IMR-90 (cell line): ENCODE results near the gene VPS8. TPM values are rescaled to one million over a fixed set of nuclear protein-coding genes. Genes with fewer than 3 reads are reported as not detected.

Experiments
- ATAC-seq: fragments of 200-7000 bp; cut with Tn5 transposase; 2 replicates; pipeline ENCODE4 v1.9.1; 2020; ENCODE audit warnings: low read depth, mild to moderate bottlenecking, moderate library complexity
- BruUV-seq: library from RNA; stranded (reverse); fragments of 400-500 nt; replicated peaks from 2 replicates; lab custom pipeline; 2021; lab: Mats Ljungman, UMichigan
- CTCF ChIA-PET: fragments of 300-600 bp; formaldehyde crosslinking; extraction: SDS; loops from one replicate; lab custom pipeline; 2021; ENCODE audit warnings: antibody characterized with exemption; lab: Yijun Ruan, JAX
- POLR2A ChIA-PET: fragments of 300-600 bp; sonication (Branson Sonifier 250); formaldehyde crosslinking; loops from one replicate; lab custom pipeline; 2022; ENCODE audit warnings: antibody characterized with exemption; ENCODE audit not compliant: unreplicated experiment; lab: Charles Lee
- DNase-seq: peaks from one replicate; pipeline ENCODE4 v3.0.0; 2013
- H2AFZ ChIP-seq: replicated peaks from 2 replicates; pipeline ENCODE3; 2013; ENCODE audit warnings: low read length, mild to moderate bottlenecking; ENCODE audit not compliant: poor library complexity
- H2AK5ac ChIP-seq: 2 replicates; pipeline ENCODE4 v1.6.1; 2013; ENCODE audit warnings: low read depth, low read length, inconsistent platforms
- H2AK9ac ChIP-seq: replicated peaks from 2 replicates; pipeline ENCODE3; 2013; ENCODE audit warnings: mild to moderate bottlenecking, low read depth, low read length, moderate library complexity; ENCODE audit not compliant: poor library complexity
- H2BK120ac ChIP-seq: 2 replicates; pipeline ENCODE4 v1.6.1; 2013; ENCODE audit warnings: low read depth, low read length, inconsistent platforms
- H2BK15ac ChIP-seq: 3 replicates; pipeline ENCODE4 v1.6.1; 2013; ENCODE audit warnings: low read depth, low read length, inconsistent platforms
- H2BK20ac ChIP-seq: 2 replicates; pipeline ENCODE4 v1.6.1; 2013; ENCODE audit warnings: low read depth, mild to moderate bottlenecking, inconsistent platforms, low read length, moderate library complexity
- H2BK5ac ChIP-seq: 2 replicates; pipeline ENCODE4 v1.6.1; 2013; ENCODE audit warnings: mild to moderate bottlenecking, low read depth, low read length, inconsistent platforms; ENCODE audit not compliant: poor library complexity, severe bottlenecking
- H3K14ac ChIP-seq: replicated peaks from 2 replicates; pipeline ENCODE4 v1.6.1; 2013; ENCODE audit warnings: low read depth, low read length, inconsistent platforms
- H3K18ac ChIP-seq: 2 replicates; pipeline ENCODE4 v1.6.1; 2013; ENCODE audit warnings: low read depth, low read length, control low read depth
- H3K23ac ChIP-seq: 2 replicates; pipeline ENCODE4 v1.6.1; 2013; ENCODE audit warnings: low read depth, low read length, inconsistent platforms
- H3K27ac ChIP-seq: 2 replicates; pipeline ENCODE4 v1.5.1; 2013; ENCODE audit warnings: mild to moderate bottlenecking, control low read depth, low read length; ENCODE audit not compliant: insufficient read depth
- H3K27me3 ChIP-seq: 2 replicates; pipeline ENCODE4 v1.6.1; 2013; ENCODE audit warnings: low read length; ENCODE audit not compliant: control insufficient read depth, insufficient read depth
- H3K36me3 ChIP-seq: 2 replicates; pipeline ENCODE4 v1.6.1; 2013; ENCODE audit warnings: low read length, mixed read lengths; ENCODE audit not compliant: control insufficient read depth, insufficient read depth
- H3K4ac ChIP-seq: 2 replicates; pipeline ENCODE4 v1.6.1; 2013; ENCODE audit warnings: low read depth, low read length, inconsistent platforms
- H3K4me1 ChIP-seq: 2 replicates; pipeline ENCODE4 v1.6.1; 2013; ENCODE audit warnings: low read length, mixed read lengths; ENCODE audit not compliant: control insufficient read depth, insufficient read depth
- H3K4me2 ChIP-seq: 2 replicates; pipeline ENCODE4 v1.6.1; 2013; ENCODE audit warnings: low read depth, mild to moderate bottlenecking, control low read depth, low read length, moderate library complexity
- H3K4me3 ChIP-seq: 2 replicates; pipeline ENCODE4 v1.5.1; 2013; ENCODE audit warnings: low read depth, mild to moderate bottlenecking, control low read depth, low read length, moderate library complexity; ENCODE audit not compliant: insufficient read depth
- H3K56ac ChIP-seq: 2 replicates; pipeline ENCODE4 v1.6.1; 2013; ENCODE audit warnings: low read length, inconsistent platforms; ENCODE audit not compliant: insufficient read depth; ENCODE audit errors: extremely low read depth
- H3K79me1 ChIP-seq, 2 experiments: 2 replicates each; pipeline ENCODE4 v1.6.1; 2013; ENCODE audit warnings: low read length in 2 of 2, inconsistent platforms in 1 of 2, low read depth in 1 of 2
- H3K9ac ChIP-seq: 2 replicates; pipeline ENCODE4 v1.6.1; 2013; ENCODE audit warnings: low read depth, low read length, control low read depth
- H3K9me1 ChIP-seq: 2 replicates; pipeline ENCODE4 v1.6.1; 2013; ENCODE audit warnings: low read length, inconsistent platforms; ENCODE audit not compliant: insufficient read depth
- H3K9me3 ChIP-seq: 2 replicates; pipeline ENCODE4 v1.6.1; 2013; ENCODE audit warnings: low read length; ENCODE audit not compliant: control insufficient read depth, insufficient read depth
- H4K20me1 ChIP-seq: 2 replicates; pipeline ENCODE4 v1.6.1; 2013; ENCODE audit warnings: low read length, inconsistent platforms; ENCODE audit not compliant: insufficient read depth
- H4K5ac ChIP-seq: 2 replicates; pipeline ENCODE4 v1.6.1; 2013; ENCODE audit warnings: mild to moderate bottlenecking, low read depth, low read length, control low read depth
- H4K8ac ChIP-seq, 2 experiments: 2 replicates each; pipeline ENCODE4 v1.6.1; 2013; ENCODE audit warnings: low read depth in 2 of 2, low read length in 2 of 2, control low read depth in 1 of 2, inconsistent platforms in 1 of 2
- H4K91ac ChIP-seq: 2 replicates; pipeline ENCODE4 v1.6.1; 2013; ENCODE audit warnings: low read depth, low read length, inconsistent platforms; ENCODE audit not compliant: insufficient read depth
- ELK1 ChIP-seq: fragments of 150-350 bp; IDR thresholded peaks from 2 replicates; pipeline ENCODE4 v1.6.1; 2016; ENCODE audit warnings: low read depth, mild to moderate bottlenecking, low read length, moderate library complexity, borderline replicate concordance
- NFE2L2 ChIP-seq: fragments of 150-350 bp; IDR thresholded peaks from 2 replicates; pipeline ENCODE4 v1.6.1; 2016; ENCODE audit warnings: low read depth, mild to moderate bottlenecking, low read length
- WGBS, 2 experiments: methylation state at CpG; one replicate each; pipeline versions ENCODE4 v1.1.5 to v1.1.7; 2013; ENCODE audit warnings: missing lambda C conversion rate in 2 of 2; ENCODE audit not compliant: insufficient read length in 1 of 2; ENCODE audit errors: extremely low coverage in 2 of 2; 5-methylcytosine and 5-hydroxymethylcytosine counted together
- dilution Hi-C: fragments of 300-500 bp; cut with HindIII; formaldehyde crosslinking; loops from one replicate; pipeline ENCODE4 v1.14.3; 2018; ENCODE audit warnings: low sequenced_read_pairs; ENCODE audit not compliant: unreplicated experiment
- in situ Hi-C: fragments of 300-500 bp; cut with MboI; formaldehyde crosslinking; loops from 3 replicates; pipeline ENCODE4 v1.14.3; 2019; ENCODE audit warnings: low sequenced_read_pairs, inconsistent platforms, mixed read lengths
- intact Hi-C: fragments of 100-400 bp; cut with micrococcal nuclease; formaldehyde crosslinking; loops from 2 replicates; pipeline ENCODE4 v1.10.0; 2022
- polyA plus RNA-seq, 3 experiments: library from polyadenylated mRNA; depleted of rRNA; stranded (reverse); fragments of >200 nt; gene quantifications; 2 replicates each; pipeline ENCODE4 v1.2.3, GENCODE V29; 2012; ENCODE audit warnings: low replicate concordance in 1 of 3
- total RNA-seq: library from RNA; depleted of rRNA; stranded (reverse); fragments of >200 nt; gene quantifications from 2 replicates; pipeline ENCODE4 v1.2.3, GENCODE V29; 2012
- TF ChIP-seq, protein P1 (sequence below): conservative IDR thresholded peaks from 2 replicates; pipeline ENCODE4 v1.5.1; 2012; ENCODE audit warnings: mild to moderate bottlenecking, low read depth, low read length, improper control_type of control experiment

The VPS8 gene
- total and polyA plus RNA-seq, 2 of the 4 experiments (the other 2 are of a cell fraction), result 14.0 to 56.1 TPM

DNA sequence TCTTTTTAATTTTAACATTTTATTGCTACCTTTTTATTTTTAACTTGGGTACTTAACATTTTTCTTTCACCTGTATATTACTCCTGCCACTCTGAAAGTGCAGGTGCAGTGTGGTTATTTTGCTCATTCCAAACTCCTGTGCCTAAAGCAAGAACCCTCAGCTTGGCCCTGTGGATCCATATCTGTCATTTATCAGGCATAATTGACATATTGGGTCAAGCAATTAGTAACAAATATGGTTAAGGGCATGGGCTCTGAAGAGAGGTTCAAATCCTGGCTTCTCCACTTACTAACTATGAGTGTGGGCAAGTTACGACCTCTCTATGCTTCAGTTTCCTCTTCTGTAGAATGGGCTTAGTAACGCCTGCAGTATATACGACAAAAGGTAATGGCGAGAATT is 9.8 kb upstream of the VPS8 start:
- Histone ChIP-seq H3K18ac (no peak overlapping the region), H2BK120ac (no peak overlapping the region), H3K27me3 (no peaks in the 10 kb centered on the region), H2BK5ac (no peak overlapping the region), H2AK5ac (no peak overlapping the region), H2BK20ac (no peak overlapping the region), H3K4me3 (no peak overlapping the region), H3K36me3 (no peaks in the 10 kb centered on the region), H3K4ac (no peak overlapping the region), H4K5ac (no peak overlapping the region), H2AFZ (no peak overlapping the region), H4K8ac (no peak overlapping the region), H3K4me2 (no peak overlapping the region), H2AK9ac (no peak overlapping the region), H2BK15ac (no peak overlapping the region), H3K4me1 (0 out of 2 replicates have a peak, but pooled peaks cover 2% of the 10 kb centered on the region), H3K23ac (no peak overlapping the region), H4K91ac (no peak overlapping the region), H3K27ac (no peak overlapping the region), H3K9ac (no peak overlapping the region), H3K9me1 (no peaks in the 10 kb centered on the region), H3K9me3 (no peaks in the 10 kb centered on the region), H4K20me1 (no peaks in the 10 kb centered on the region), H3K14ac (no peak overlapping the region), H3K56ac (no peak overlapping the region), H3K79me1 (no peaks in the 10 kb centered on the region)
- DNase-seq (no peak), ATAC-seq (no peak)
- WGBS, 2 experiments, result no CpG with 5 or more reads among the region's 4 CpGs
- no TSS peak for BruUV-seq
- ChIA-PET POLR2A (no interaction called here), CTCF (interaction anchor here (0.8 to 2.3 kb wide), 3 partner anchors 10 to 20 kb away, joined by 3 to 10 read pairs (median 5); partner anchors contain the start of gene VPS8)
- dilution Hi-C loops, result no loop called here
- in situ Hi-C loops, result loop anchor here (10.0 kb wide), 1 partner anchor 427 kb away; the partner anchor contains the start of gene THPO
- intact Hi-C loops, result loop anchor here (5.0 kb wide), 1 partner anchor 430 kb away; no protein-coding TSS in a partner anchor
- TF ChIP-seq, protein P1, sequence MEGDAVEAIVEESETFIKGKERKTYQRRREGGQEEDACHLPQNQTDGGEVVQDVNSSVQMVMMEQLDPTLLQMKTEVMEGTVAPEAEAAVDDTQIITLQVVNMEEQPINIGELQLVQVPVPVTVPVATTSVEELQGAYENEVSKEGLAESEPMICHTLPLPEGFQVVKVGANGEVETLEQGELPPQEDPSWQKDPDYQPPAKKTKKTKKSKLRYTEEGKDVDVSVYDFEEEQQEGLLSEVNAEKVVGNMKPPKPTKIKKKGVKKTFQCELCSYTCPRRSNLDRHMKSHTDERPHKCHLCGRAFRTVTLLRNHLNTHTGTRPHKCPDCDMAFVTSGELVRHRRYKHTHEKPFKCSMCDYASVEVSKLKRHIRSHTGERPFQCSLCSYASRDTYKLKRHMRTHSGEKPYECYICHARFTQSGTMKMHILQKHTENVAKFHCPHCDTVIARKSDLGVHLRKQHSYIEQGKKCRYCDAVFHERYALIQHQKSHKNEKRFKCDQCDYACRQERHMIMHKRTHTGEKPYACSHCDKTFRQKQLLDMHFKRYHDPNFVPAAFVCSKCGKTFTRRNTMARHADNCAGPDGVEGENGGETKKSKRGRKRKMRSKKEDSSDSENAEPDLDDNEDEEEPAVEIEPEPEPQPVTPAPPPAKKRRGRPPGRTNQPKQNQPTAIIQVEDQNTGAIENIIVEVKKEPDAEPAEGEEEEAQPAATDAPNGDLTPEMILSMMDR, result no peak
- no peak for TF ChIP-seq NFE2L2
- TF ChIP-seq ELK1, result no peak
